ENCODE results near the gene SPNS3.

GRCh38 chr17:4483012-4483840 lies 49.5 kb downstream of the SPNS3 start:
- TF ChIP-seq, protein P1, sequence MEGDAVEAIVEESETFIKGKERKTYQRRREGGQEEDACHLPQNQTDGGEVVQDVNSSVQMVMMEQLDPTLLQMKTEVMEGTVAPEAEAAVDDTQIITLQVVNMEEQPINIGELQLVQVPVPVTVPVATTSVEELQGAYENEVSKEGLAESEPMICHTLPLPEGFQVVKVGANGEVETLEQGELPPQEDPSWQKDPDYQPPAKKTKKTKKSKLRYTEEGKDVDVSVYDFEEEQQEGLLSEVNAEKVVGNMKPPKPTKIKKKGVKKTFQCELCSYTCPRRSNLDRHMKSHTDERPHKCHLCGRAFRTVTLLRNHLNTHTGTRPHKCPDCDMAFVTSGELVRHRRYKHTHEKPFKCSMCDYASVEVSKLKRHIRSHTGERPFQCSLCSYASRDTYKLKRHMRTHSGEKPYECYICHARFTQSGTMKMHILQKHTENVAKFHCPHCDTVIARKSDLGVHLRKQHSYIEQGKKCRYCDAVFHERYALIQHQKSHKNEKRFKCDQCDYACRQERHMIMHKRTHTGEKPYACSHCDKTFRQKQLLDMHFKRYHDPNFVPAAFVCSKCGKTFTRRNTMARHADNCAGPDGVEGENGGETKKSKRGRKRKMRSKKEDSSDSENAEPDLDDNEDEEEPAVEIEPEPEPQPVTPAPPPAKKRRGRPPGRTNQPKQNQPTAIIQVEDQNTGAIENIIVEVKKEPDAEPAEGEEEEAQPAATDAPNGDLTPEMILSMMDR (IDR thresholded peaks at IDR 0.05 in 2 of 3, conservative IDR thresholded peaks at IDR 0.05 in 1 of 3; ENCODE audit: borderline replicate concordance in 1 of 3, insufficient read depth in 1 of 3, low read depth in 2 of 3, low read length in 2 of 3) = no peak
- TF ChIP-seq RAD21 (IDR thresholded peaks at IDR 0.05; ENCODE audit: low read depth) = no peak
- TF ChIP-seq SIN3A (IDR thresholded peaks at IDR 0.05; ENCODE audit: low read depth) = no peak; the same call in 1 of the 2 replicates
- TF ChIP-seq POLR2AphosphoS5 (IDR thresholded peaks at IDR 0.05; ENCODE audit: low read depth, low read length) = peak; percentile 45
- no peak for TF ChIP-seq ZNF274 (IDR thresholded peaks at IDR 0.05; ENCODE audit: low read depth, low read length)
- no peak for TF ChIP-seq POLR2A (IDR thresholded peaks at IDR 0.05; ENCODE audit: borderline replicate concordance, extremely low read depth, insufficient read depth, insufficient read length)
- no peak for TF ChIP-seq REST (IDR thresholded peaks at IDR 0.05; ENCODE audit: low read depth)
- TF ChIP-seq EZH2 (IDR thresholded peaks at IDR 0.05) = no peak
- TF ChIP-seq EZH2phosphoT487 (IDR thresholded peaks at IDR 0.05; ENCODE audit: borderline replicate concordance) = no peak
- TF ChIP-seq YY1 (IDR thresholded peaks at IDR 0.05; ENCODE audit: extremely low read depth, insufficient replicate concordance, low read depth, low read length) = peak; percentile 7
- TF ChIP-seq FOSL1 (IDR thresholded peaks at IDR 0.05; ENCODE audit: low read depth) = peak; percentile 97

All from HCT116 (cell line).